Skeletal muscle tissue (tissue), 4 donors: ENCODE measurements around the gene PPIL4. TPM values are rescaled to one million over a fixed set of nuclear protein-coding genes. Genes with fewer than 3 reads are reported as not detected.
"Not testable (repeated sequence)": the region's sequence is repeated elsewhere in the genome, so short reads cannot be mapped to it uniquely, and the experiment has no call there.

Experiments
- H3K27ac ChIP-seq: one replicate; pipeline ENCODE4 v1.7.0; 2013; ENCODE audit warnings: mild to moderate bottlenecking, low read depth, low read length, inconsistent platforms
- H3K27me3 ChIP-seq, 3 donors: one replicate each; pipeline ENCODE4 v1.7.0; 2013; ENCODE audit warnings: low read length in 3 of 3; ENCODE audit not compliant: control insufficient read depth in 3 of 3, insufficient read depth in 3 of 3
- H3K36me3 ChIP-seq, 3 donors: one replicate each; pipeline ENCODE4 v1.7.0; 2013; ENCODE audit warnings: low read length in 3 of 3; ENCODE audit not compliant: control insufficient read depth in 3 of 3, insufficient read depth in 3 of 3
- H3K4me1 ChIP-seq, 3 donors: one replicate each; pipeline ENCODE4 v1.7.0; 2013; ENCODE audit warnings: low read length in 3 of 3, mild to moderate bottlenecking in 3 of 3; ENCODE audit not compliant: control insufficient read depth in 3 of 3, insufficient read depth in 3 of 3
- H3K4me3 ChIP-seq, 3 donors: one replicate each; pipeline ENCODE4 v1.7.0; 2013; ENCODE audit warnings: low read length in 3 of 3
- H3K9ac ChIP-seq, 3 donors: one replicate each; pipeline ENCODE4 v1.7.0; 2013; ENCODE audit warnings: low read length in 3 of 3, mild to moderate bottlenecking in 3 of 3, moderate library complexity in 2 of 3, low read depth in 1 of 3
- H3K9me3 ChIP-seq, 3 donors: one replicate each; pipeline ENCODE4 v1.7.0; 2013; ENCODE audit warnings: low read length in 3 of 3; ENCODE audit not compliant: control insufficient read depth in 3 of 3
- total RNA-seq: library from RNA; depleted of rRNA; stranded (reverse); fragments of >200 nt; gene quantifications from one replicate; pipeline ENCODE4 v1.2.3, GENCODE V29; 2014
- donor health status: Osteomylitis.

The PPIL4 gene
- total RNA-seq, 1 donor from 2014 or later: 19.3 TPM

GRCh38 chr6:149464411-149464810, 81.4 kb downstream of the PPIL4 start:
- H3K4me3 ChIP-seq: no peak overlapping the region
- H3K36me3 ChIP-seq: no peaks in the 10 kb centered on the region
- H3K9me3 ChIP-seq: no peaks in the 10 kb centered on the region
- no peak overlapping the region for H3K27ac ChIP-seq
- peaks cover 2 to 6% (median 3%) of the 10 kb centered on the region in 3 donors for H3K27me3 ChIP-seq
- H3K4me1 ChIP-seq: peaks cover 0 to 8% (median 0%) of the 10 kb centered on the region in 3 donors
- no peak overlapping the region for H3K9ac ChIP-seq

GRCh38 chr6:149463781-149464180, 82.1 kb downstream of the PPIL4 start:
- Histone ChIP-seq H3K27me3 (peaks cover 2 to 7% (median 3%) of the 10 kb centered on the region in 3 donors), H3K9me3 (no peaks in the 10 kb centered on the region), H3K27ac (no peak overlapping the region), H3K4me1 (peaks cover 0 to 8% (median 0%) of the 10 kb centered on the region in 3 donors), H3K9ac (no peak overlapping the region), H3K36me3 (no peaks in the 10 kb centered on the region), H3K4me3 (no peak overlapping the region)

- H3K9ac ChIP-seq, H3K36me3 ChIP-seq, H3K27me3 ChIP-seq, H3K4me3 ChIP-seq, H3K27ac ChIP-seq, H3K9me3 ChIP-seq, H3K4me1 ChIP-seq: not testable (repeated sequence)
These were observed 83.1 kb downstream of the PPIL4 start for GRCh38 chr6:149462712-149463111.

- no peak overlapping the region for H3K4me3 ChIP-seq
- H3K9ac ChIP-seq: no peak overlapping the region
- peaks cover 0 to 8% (median 0%) of the 10 kb centered on the region in 3 donors for H3K4me1 ChIP-seq
- H3K27me3 ChIP-seq: peaks cover 2 to 6% (median 3%) of the 10 kb centered on the region in 3 donors
- H3K9me3 ChIP-seq: no peaks in the 10 kb centered on the region
- no peaks in the 10 kb centered on the region for H3K36me3 ChIP-seq
- H3K27ac ChIP-seq: no peak overlapping the region
These were observed 84.2 kb downstream of the PPIL4 start for GRCh38 chr6:149461670-149462069.

GRCh38 chr6:149460249-149460648, 85.6 kb downstream of the PPIL4 start:
- not testable (repeated sequence) for H3K27me3 ChIP-seq, H3K4me3 ChIP-seq, H3K36me3 ChIP-seq, H3K9ac ChIP-seq, H3K27ac ChIP-seq, H3K9me3 ChIP-seq
- peaks cover under 1 to 10% (median 4%) of the 10 kb centered on the region in 3 donors for H3K4me1 ChIP-seq

- peaks cover 0 to 5% (median 2%) of the 10 kb centered on the region in 3 donors for H3K27me3 ChIP-seq
- no peak overlapping the region for H3K9ac ChIP-seq
- H3K9me3 ChIP-seq: no peaks in the 10 kb centered on the region
- no peak overlapping the region for H3K27ac ChIP-seq
- no peaks in the 10 kb centered on the region for H3K36me3 ChIP-seq
- peaks cover 5 to 15% (median 8%) of the 10 kb centered on the region in 3 donors for H3K4me1 ChIP-seq
- H3K4me3 ChIP-seq: no peak overlapping the region
These were observed 86.1 kb downstream of the PPIL4 start for GRCh38 chr6:149459761-149460160.

GRCh38 chr6:149458806-149459205, 87.0 kb downstream of the PPIL4 start:
- Histone ChIP-seq H3K9me3 (no peaks in the 10 kb centered on the region), H3K4me1 (peaks cover 12 to 18% (median 17%) of the 10 kb centered on the region in 3 donors), H3K9ac (no peak overlapping the region), H3K27ac (no peak overlapping the region), H3K36me3 (no peaks in the 10 kb centered on the region), H3K27me3 (peaks cover 0 to 3% (median 0%) of the 10 kb centered on the region in 3 donors), H3K4me3 (no peak overlapping the region)

- Histone ChIP-seq H3K4me1 (peaks cover 17 to 23% (median 21%) of the 10 kb centered on the region in 3 donors), H3K9me3 (no peaks in the 10 kb centered on the region), H3K27ac (no peak overlapping the region), H3K36me3 (no peaks in the 10 kb centered on the region), H3K9ac (no peak overlapping the region), H3K27me3 (peaks cover 0 to 3% (median 0%) of the 10 kb centered on the region in 3 donors), H3K4me3 (no peak overlapping the region)
These were observed 87.6 kb downstream of the PPIL4 start for GRCh38 chr6:149458196-149458595.

GRCh38 chr6:149457316-149457884, 88.4 kb downstream of the PPIL4 start:
- Histone ChIP-seq H3K27me3 (peaks cover 0 to 3% (median under 1%) of the 10 kb centered on the region in 3 donors), H3K4me3 (no peak overlapping the region), H3K9me3 (no peaks in the 10 kb centered on the region), H3K27ac (no peak overlapping the region), H3K4me1 (peaks cover 19 to 25% (median 24%) of the 10 kb centered on the region in 3 donors), H3K9ac (no peak overlapping the region), H3K36me3 (no peaks in the 10 kb centered on the region)

GRCh38 chr6:149456311-149457021, 89.4 kb downstream of the PPIL4 start:
- H3K9ac ChIP-seq: no peak overlapping the region
- peaks cover 19 to 25% (median 24%) of the 10 kb centered on the region in 3 donors for H3K4me1 ChIP-seq
- no peak overlapping the region for H3K4me3 ChIP-seq
- H3K9me3 ChIP-seq: no peaks in the 10 kb centered on the region
- peaks cover 0 to 5% (median 3%) of the 10 kb centered on the region in 3 donors for H3K27me3 ChIP-seq
- H3K27ac ChIP-seq: no peak overlapping the region
- no peaks in the 10 kb centered on the region for H3K36me3 ChIP-seq
